H1 (cell line): Measurements from ENCODE around the gene KRT7. TPM values are rescaled to one million over a fixed set of nuclear protein-coding genes. Genes with fewer than 3 reads are reported as not detected.

Source experiments
- CTCF ChIA-PET: fragments of 300-600 bp; sonication (Branson Sonifier 250); formaldehyde crosslinking; loops from one replicate; lab custom pipeline; 2021; ENCODE audit not compliant: partially characterized antibody; lab: Charles Lee
- POLR2A ChIA-PET: fragments of 300-600 bp; sonication (Branson Sonifier 250); formaldehyde crosslinking; loops from one replicate; lab custom pipeline; 2021; ENCODE audit warnings: inconsistent platforms; ENCODE audit not compliant: partially characterized antibody; lab: Charles Lee
- DNase-seq, 2 experiments: peaks; one replicate each; pipeline versions ENCODE4 v3.0.0 to v3.0.0-alpha.2; 2010 to 2022; ENCODE audit warnings: low spot score in 2 of 2, low read depth in 1 of 2, mixed read lengths in 1 of 2
- FAIRE-seq: peaks from 2 replicates; lab custom pipeline; 2011; peaks lifted over from hg19 to GRCh38; lab: Jason Lieb, UNC
- H2AFZ ChIP-seq: 2 replicates; pipeline ENCODE4 v1.8.1; 2012; ENCODE audit warnings: low read length, inconsistent platforms
- H2AK5ac ChIP-seq: 2 replicates; pipeline ENCODE4 v1.6.1; 2013; ENCODE audit warnings: low read depth, low read length
- H2BK120ac ChIP-seq: replicated peaks from 2 replicates; pipeline ENCODE3; 2013; ENCODE audit warnings: low read depth, low read length, inconsistent platforms
- H2BK12ac ChIP-seq: 2 replicates; pipeline ENCODE4 v1.6.1; 2013; ENCODE audit warnings: low read depth, low read length
- H2BK15ac ChIP-seq: 2 replicates; pipeline ENCODE4 v1.6.1; 2013; ENCODE audit warnings: low read length
- H2BK20ac ChIP-seq: 2 replicates; pipeline ENCODE4 v1.6.1; 2013; ENCODE audit warnings: low read length
- H2BK5ac ChIP-seq: 2 replicates; pipeline ENCODE4 v1.6.1; 2013; ENCODE audit warnings: low read depth, low read length
- H3K14ac ChIP-seq: 2 replicates; pipeline ENCODE4 v1.6.1; 2013; ENCODE audit warnings: inconsistent platforms; ENCODE audit not compliant: insufficient read length
- H3K18ac ChIP-seq: 2 replicates; pipeline ENCODE4 v1.6.1; 2013; ENCODE audit warnings: low read length; ENCODE audit errors: extremely low read depth
- H3K23ac ChIP-seq: 2 replicates; pipeline ENCODE4 v1.6.1; 2013; ENCODE audit warnings: inconsistent platforms; ENCODE audit not compliant: insufficient read length
- H3K23me2 ChIP-seq: 2 replicates; pipeline ENCODE4 v1.6.1; 2013; ENCODE audit warnings: low read depth, low read length
- H3K27ac ChIP-seq: 2 replicates; pipeline ENCODE4 v1.6.1; 2011; ENCODE audit warnings: low read depth, low read length, inconsistent platforms
- H3K27me3 ChIP-seq, 4 experiments: replicated peaks in 1 of 4; 1 replicate in 1 of 4; 2 replicates in 3 of 4; pipeline versions ENCODE4 v1.6.1 to v1.8.1; 2011 to 2013; ENCODE audit warnings: low read length in 3 of 4, mild to moderate bottlenecking in 3 of 4, inconsistent platforms in 2 of 4, mixed read lengths in 2 of 4, moderate library complexity in 1 of 4; ENCODE audit not compliant: control insufficient read depth in 3 of 4, insufficient read depth in 3 of 4; ENCODE audit errors: extremely low read depth in 1 of 4
- H3K36me3 ChIP-seq, 4 experiments: 2 replicates each; pipeline versions ENCODE4 v1.6.1 to v1.8.1; 2011 to 2013; ENCODE audit warnings: mild to moderate bottlenecking in 4 of 4, low read length in 3 of 4, moderate library complexity in 2 of 4, control low read depth in 1 of 4, inconsistent platforms in 1 of 4; ENCODE audit not compliant: insufficient read depth in 4 of 4, control insufficient read depth in 2 of 4
- H3K4ac ChIP-seq: replicated peaks from 2 replicates; pipeline ENCODE3; 2013; ENCODE audit warnings: low read length, low read depth, mixed read lengths, inconsistent platforms; ENCODE audit not compliant: insufficient read length
- H3K4me1 ChIP-seq, 4 experiments: replicated peaks in 1 of 4; 1 replicate in 1 of 4; 2 replicates in 3 of 4; pipeline versions ENCODE4 v1.6.1 to v1.8.1; 2011 to 2013; ENCODE audit warnings: low read length in 3 of 4, inconsistent platforms in 2 of 4, mixed read lengths in 1 of 4; ENCODE audit not compliant: insufficient read depth in 4 of 4, control insufficient read depth in 3 of 4
- H3K4me2 ChIP-seq, 2 experiments: 2 replicates each; pipeline versions ENCODE4 v1.6.1 to v1.8.1; 2011 to 2013; ENCODE audit warnings: low read depth in 2 of 2, low read length in 2 of 2, control low read depth in 1 of 2, inconsistent platforms in 1 of 2, mild to moderate bottlenecking in 1 of 2; ENCODE audit not compliant: insufficient read depth in 1 of 2
- H3K4me3 ChIP-seq, 4 experiments: fragments of 200-600, 300-600 bp in 1 of 4; sonication (generic), shearing (Covaris generic), sonication (Bioruptor Twin) in 1 of 4; 2 replicates each; pipeline versions ENCODE4 v1.5.1 to v1.8.1; 2011 to 2016; ENCODE audit warnings: low read length in 4 of 4, low read depth in 3 of 4, control low read depth in 2 of 4, inconsistent platforms in 2 of 4, mild to moderate bottlenecking in 2 of 4, mixed read lengths in 1 of 4, moderate library complexity in 1 of 4; ENCODE audit not compliant: insufficient read depth in 2 of 4; ENCODE audit errors: extremely low read depth in 1 of 4
- H3K56ac ChIP-seq: replicated peaks from 2 replicates; pipeline ENCODE3; 2013; ENCODE audit warnings: low read depth, mild to moderate bottlenecking, mixed read lengths, low read length, inconsistent platforms; ENCODE audit not compliant: insufficient read length
- H3K79me1 ChIP-seq: 2 replicates; pipeline ENCODE4 v1.6.1; 2013; ENCODE audit warnings: low read depth, low read length, control low read depth
- H3K79me2 ChIP-seq, 2 experiments: 2 replicates each; pipeline versions ENCODE4 v1.6.1 to v1.8.1; 2012 to 2013; ENCODE audit warnings: low read length in 2 of 2, mild to moderate bottlenecking in 2 of 2, inconsistent platforms in 1 of 2; ENCODE audit not compliant: insufficient read depth in 2 of 2, control insufficient read depth in 1 of 2
- H3K9ac ChIP-seq, 4 experiments: replicated peaks in 1 of 4; 1 replicate in 1 of 4; 2 replicates in 3 of 4; pipeline versions ENCODE4 v1.6.1 to v1.8.1; 2011 to 2013; ENCODE audit warnings: low read depth in 3 of 4, low read length in 3 of 4, control low read depth in 2 of 4, mild to moderate bottlenecking in 2 of 4, moderate library complexity in 2 of 4, inconsistent platforms in 1 of 4; ENCODE audit errors: extremely low read depth in 1 of 4
- H3K9me3 ChIP-seq, 2 experiments: 2 replicates each; pipeline versions ENCODE4 v1.6.1 to v1.8.1; 2012 to 2013; ENCODE audit warnings: mild to moderate bottlenecking in 2 of 2, moderate library complexity in 2 of 2, control low read depth in 1 of 2, inconsistent platforms in 1 of 2, low read depth in 1 of 2, low read length in 1 of 2, mixed read lengths in 1 of 2; ENCODE audit not compliant: insufficient read depth in 2 of 2
- H4K20me1 ChIP-seq, 2 experiments: replicated peaks in 1 of 2; 2 replicates each; pipeline versions ENCODE3 to v1.8.1; 2011 to 2013; ENCODE audit warnings: inconsistent platforms in 2 of 2, low read length in 2 of 2, mild to moderate bottlenecking in 1 of 2; ENCODE audit not compliant: insufficient read depth in 2 of 2, control insufficient read depth in 1 of 2
- H4K5ac ChIP-seq: 2 replicates; pipeline ENCODE4 v1.6.1; 2013; ENCODE audit warnings: low read length, low read depth, mixed read lengths, inconsistent platforms; ENCODE audit not compliant: insufficient read length
- H4K8ac ChIP-seq: 2 replicates; pipeline ENCODE4 v1.8.0; 2013; ENCODE audit warnings: mild to moderate bottlenecking, moderate library complexity, low read length, inconsistent platforms; ENCODE audit not compliant: insufficient read depth; ENCODE audit errors: extremely low read depth
- H4K91ac ChIP-seq: replicated peaks from 2 replicates; pipeline ENCODE3; 2013; ENCODE audit warnings: low read length, mixed read lengths, inconsistent platforms; ENCODE audit not compliant: insufficient read length
- CBX8 ChIP-seq: fragments of 300-800, 300-1000 bp; sonication (generic); IDR thresholded peaks from 2 replicates; pipeline ENCODE4 v1.7.1; 2016; ENCODE audit warnings: low read depth, low read length, borderline replicate concordance
- JUND ChIP-seq: IDR thresholded peaks from 2 replicates; pipeline ENCODE4 v1.6.1; 2011; ENCODE audit warnings: mild to moderate bottlenecking, improper control_type of control experiment, low read length
- KDM4A ChIP-seq: IDR thresholded peaks from one replicate; pipeline ENCODE4 v1.7.1; 2012; ENCODE audit warnings: low read depth, mild to moderate bottlenecking, moderate library complexity, low read length, inconsistent platforms; ENCODE audit not compliant: severe bottlenecking
- PHF8 ChIP-seq: fragments of 200-600 bp; sonication (generic); conservative IDR thresholded peaks from 2 replicates; pipeline ENCODE4 v1.7.1; 2012; ENCODE audit warnings: low read depth, mild to moderate bottlenecking, inconsistent platforms, low read length, moderate library complexity
- RNF2 ChIP-seq: fragments of 200-900, 300-1000 bp; sonication (generic); IDR thresholded peaks from 2 replicates; pipeline ENCODE4 v1.7.1; 2016; ENCODE audit warnings: borderline replicate concordance, low read depth, mild to moderate bottlenecking, antibody characterized with exemption, low read length; ENCODE audit not compliant: poor library complexity, severe bottlenecking; ENCODE audit errors: missing control alignments
- SIN3A ChIP-seq, 2 experiments: IDR thresholded peaks in 1 of 2; conservative IDR thresholded peaks in 1 of 2; 2 replicates each; pipeline ENCODE4 v1.6.1; 2011 to 2012; ENCODE audit warnings: low read length in 2 of 2, improper control_type of control experiment in 1 of 2, low read depth in 1 of 2, mild to moderate bottlenecking in 1 of 2
- SP2 ChIP-seq: IDR thresholded peaks from 2 replicates; pipeline ENCODE4 v1.6.1; 2012; ENCODE audit warnings: mild to moderate bottlenecking, low read length, inconsistent platforms
- WGBS, 2 experiments: shearing (Covaris generic) in 1 of 2; methylation state at CpG; one replicate each; pipeline versions ENCODE4 v1.1.6 to v1.1.7; 2013 to 2015; ENCODE audit warnings: low lambda C conversion rate in 2 of 2, mixed read lengths in 2 of 2, inconsistent platforms in 1 of 2, low coverage in 1 of 2, missing lambda C conversion rate in 1 of 2; ENCODE audit not compliant: insufficient replicate concordance in 2 of 2, insufficient coverage in 1 of 2, insufficient read length in 1 of 2; ENCODE audit errors: extremely low coverage in 1 of 2, missing lambda C conversion rate in 1 of 2; 5-methylcytosine and 5-hydroxymethylcytosine counted together
- polyA plus RNA-seq, 7 experiments: library from polyadenylated mRNA; depleted of rRNA in 3 of 7; stranded (reverse) in 5 of 7; unstranded in 2 of 7; fragments of >200 nt in 5 of 7; fragments of 200-250 nt in 2 of 7; gene quantifications; 1 replicate in 5 of 7; 2 replicates in 1 of 7; 4 replicates in 1 of 7; pipeline versions ENCODE4 v1.2.1 to v1.2.3, GENCODE V29; 2011 to 2013; ENCODE audit warnings: missing spikeins in 2 of 7, mixed read lengths in 2 of 7
- total RNA-seq: library from RNA; stranded (reverse); fragmentation: NEBNext Ultra II Directional; extraction: Animal tissue kit (Norgen Biotek cat#: 25700); gene quantifications from 2 replicates; pipeline ENCODE4 v1.2.1, GENCODE V29; 2021
- TF ChIP-seq, protein P1 (sequence below): IDR thresholded peaks from 2 replicates; pipeline ENCODE4 v1.6.1; 2012; ENCODE audit warnings: inconsistent platforms
- TF ChIP-seq, protein P2 (sequence below), 3 experiments: IDR thresholded peaks; 1 replicate in 2 of 3; 2 replicates in 1 of 3; pipeline versions ENCODE4 v1.5.1 to v1.6.1; 2011; ENCODE audit warnings: low read length in 3 of 3, mild to moderate bottlenecking in 3 of 3, inconsistent platforms in 2 of 3, low read depth in 1 of 3, moderate library complexity in 1 of 3; ENCODE audit not compliant: insufficient read depth in 1 of 3; ENCODE audit errors: control extremely low read depth in 1 of 3

Gene KRT7
- total and polyA plus RNA-seq, 2 of the 8 experiments (the other 6 are each of a cell fraction or from before 2014, with no cell fraction given): 13.2 to 19.0 TPM

DNA sequence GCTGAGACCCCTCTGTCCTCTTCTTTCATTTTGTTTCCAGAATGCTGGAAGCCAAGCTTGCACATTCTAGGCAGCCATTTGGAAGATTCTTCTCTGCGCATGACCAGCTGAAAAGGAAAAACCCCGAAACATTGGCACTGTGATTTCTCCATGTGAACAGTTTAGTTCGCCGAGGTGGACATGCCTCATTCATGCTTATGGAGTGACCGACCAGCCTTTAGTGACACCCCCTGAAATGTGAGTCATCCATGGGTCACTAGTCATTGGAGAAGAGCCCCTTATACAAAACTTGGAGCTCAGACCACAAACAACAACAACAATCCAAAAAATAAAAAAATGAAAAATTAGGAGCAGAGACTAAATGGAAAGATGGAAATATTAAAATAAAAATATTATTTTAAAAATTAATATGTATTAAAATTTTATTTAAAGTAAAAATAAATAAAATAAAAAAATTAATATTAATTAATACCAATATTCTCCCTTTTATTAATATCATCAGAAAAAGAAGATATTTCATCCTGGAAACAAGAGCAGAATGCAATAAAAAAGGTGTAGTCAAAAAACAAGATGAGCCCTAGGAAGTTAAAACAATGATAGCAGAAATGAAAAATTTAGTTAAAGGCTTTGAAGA, 9.5 kb upstream of the KRT7 start:
- no peak overlapping the region for H2BK20ac ChIP-seq
- FAIRE-seq (no peak), DNase-seq (no peak)
- H3K79me1 ChIP-seq: no peaks in the 10 kb centered on the region
- ChIA-PET CTCF (interaction anchor here (1.0 to 6.9 kb wide), 20 partner anchors 10 to 142 kb away, joined by 3 to 82 read pairs (median 8); partner anchors contain the start of genes KRT80 and KRT86), POLR2A (no interaction called here)
- no peak overlapping the region for H2AFZ ChIP-seq
- H3K23me2 ChIP-seq: no peaks in the 10 kb centered on the region
- H2AK5ac ChIP-seq: no peak overlapping the region
- no peak overlapping the region for H3K27ac ChIP-seq
- H4K8ac ChIP-seq: no peak overlapping the region
- no peak overlapping the region for H3K23ac ChIP-seq
- H3K56ac ChIP-seq: no peak overlapping the region
- no peak overlapping the region for H3K18ac ChIP-seq
- H3K9ac ChIP-seq: no peak overlapping the region
- H3K4me2 ChIP-seq: no peak overlapping the region
- no peaks in the 10 kb centered on the region; a peak in 2 of 7 replicates for H3K27me3 ChIP-seq
- no peaks in the 10 kb centered on the region for H3K79me2 ChIP-seq
- H4K20me1 ChIP-seq: no peaks in the 10 kb centered on the region
- no peak overlapping the region for H2BK12ac ChIP-seq
- no peak overlapping the region for H3K4me3 ChIP-seq
- WGBS, 2 experiments: 77% methylated on average over 5 of the region's 5 CpGs; no CpG with 5 or more reads in 1 of the 2 experiments
- H3K14ac ChIP-seq: no peak overlapping the region
- H3K4me1 ChIP-seq: no peaks in the 10 kb centered on the region
- H3K9me3 ChIP-seq: no peaks in the 10 kb centered on the region
- no peak overlapping the region for H2BK120ac ChIP-seq
- H2BK5ac ChIP-seq: no peak overlapping the region
- H4K91ac ChIP-seq: no peak overlapping the region
- no peaks in the 10 kb centered on the region; a peak in 1 of 8 replicates for H3K36me3 ChIP-seq
- no peak overlapping the region for H3K4ac ChIP-seq
- H4K5ac ChIP-seq: no peak overlapping the region
- no peak overlapping the region for H2BK15ac ChIP-seq
- no peak for TF ChIP-seq CBX8
- TF ChIP-seq PHF8: no peak
- TF ChIP-seq, protein P1, sequence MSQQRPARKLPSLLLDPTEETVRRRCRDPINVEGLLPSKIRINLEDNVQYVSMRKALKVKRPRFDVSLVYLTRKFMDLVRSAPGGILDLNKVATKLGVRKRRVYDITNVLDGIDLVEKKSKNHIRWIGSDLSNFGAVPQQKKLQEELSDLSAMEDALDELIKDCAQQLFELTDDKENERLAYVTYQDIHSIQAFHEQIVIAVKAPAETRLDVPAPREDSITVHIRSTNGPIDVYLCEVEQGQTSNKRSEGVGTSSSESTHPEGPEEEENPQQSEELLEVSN: no peak
- TF ChIP-seq SIN3A (conservative IDR thresholded peaks at IDR 0.05 in 1 of 2, IDR thresholded peaks at IDR 0.05 in 1 of 2; ENCODE audit: low read depth in 1 of 2, low read length in 2 of 2): no peak
- TF ChIP-seq SP2: no peak
- no peak for TF ChIP-seq JUND
- TF ChIP-seq KDM4A: no peak
- TF ChIP-seq, protein P2, sequence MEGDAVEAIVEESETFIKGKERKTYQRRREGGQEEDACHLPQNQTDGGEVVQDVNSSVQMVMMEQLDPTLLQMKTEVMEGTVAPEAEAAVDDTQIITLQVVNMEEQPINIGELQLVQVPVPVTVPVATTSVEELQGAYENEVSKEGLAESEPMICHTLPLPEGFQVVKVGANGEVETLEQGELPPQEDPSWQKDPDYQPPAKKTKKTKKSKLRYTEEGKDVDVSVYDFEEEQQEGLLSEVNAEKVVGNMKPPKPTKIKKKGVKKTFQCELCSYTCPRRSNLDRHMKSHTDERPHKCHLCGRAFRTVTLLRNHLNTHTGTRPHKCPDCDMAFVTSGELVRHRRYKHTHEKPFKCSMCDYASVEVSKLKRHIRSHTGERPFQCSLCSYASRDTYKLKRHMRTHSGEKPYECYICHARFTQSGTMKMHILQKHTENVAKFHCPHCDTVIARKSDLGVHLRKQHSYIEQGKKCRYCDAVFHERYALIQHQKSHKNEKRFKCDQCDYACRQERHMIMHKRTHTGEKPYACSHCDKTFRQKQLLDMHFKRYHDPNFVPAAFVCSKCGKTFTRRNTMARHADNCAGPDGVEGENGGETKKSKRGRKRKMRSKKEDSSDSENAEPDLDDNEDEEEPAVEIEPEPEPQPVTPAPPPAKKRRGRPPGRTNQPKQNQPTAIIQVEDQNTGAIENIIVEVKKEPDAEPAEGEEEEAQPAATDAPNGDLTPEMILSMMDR (IDR thresholded peaks at IDR 0.05; ENCODE audit: control extremely low read depth in 1 of 3, insufficient read depth in 1 of 3, low read depth in 1 of 3, low read length in 3 of 3): no peak
- no peak for TF ChIP-seq RNF2
